K562 (cell line): ENCODE results near the gene SFTPA2. TPM values are rescaled to one million over a fixed set of nuclear protein-coding genes. Genes with fewer than 3 reads are reported as not detected.

Experiments used
- ATAC-seq: fragments of 200-7000 bp; cut with Tn5 transposase; 3 replicates; pipeline ENCODE4 v1.9.1; 2020; ENCODE audit warnings: moderate library complexity
- BruUV-seq: library from RNA; stranded (reverse); fragments of 400-500 nt; replicated peaks from 2 replicates; lab custom pipeline; 2021; lab: Mats Ljungman, UMichigan
- CTCF ChIA-PET: fragments of 300-600 bp; formaldehyde crosslinking; extraction: SDS; loops from one replicate; lab custom pipeline; 2021; ENCODE audit warnings: low intra/inter-chr PET ratio; lab: Yijun Ruan, JAX
- POLR2A ChIA-PET: fragments of 300-600, 350-650 bp; sonication (Branson Sonifier 250); formaldehyde crosslinking; extraction: SDS; loops from one replicate; lab custom pipeline; 2021; ENCODE audit warnings: antibody characterized with exemption, inconsistent platforms; lab: Yijun Ruan, JAX
- DNase-seq, 4 experiments: peaks; one replicate each; pipeline versions ENCODE4 v3.0.0 to v3.0.0-alpha.2; 2011 to 2018; ENCODE audit warnings: low spot score in 3 of 4, mixed read lengths in 3 of 4; ENCODE audit errors: extremely low read depth in 1 of 4
- FAIRE-seq: peaks from 2 replicates; lab custom pipeline; 2011; peaks lifted over from hg19 to GRCh38; lab: Jason Lieb, UNC
- H2AFZ ChIP-seq: 2 replicates; pipeline ENCODE4 v1.6.0; 2011; ENCODE audit warnings: low read depth, low read length, control low read depth, inconsistent platforms
- H3K27ac ChIP-seq: fragments of 200-600 bp; 3 replicates; pipeline ENCODE4 v1.8.0; 2011; ENCODE audit warnings: low read depth, mild to moderate bottlenecking, control low read depth, inconsistent platforms, low read length, moderate library complexity, mixed read lengths; ENCODE audit errors: extremely low read depth
- H3K27me3 ChIP-seq, 2 experiments: fragments of 300-600 bp in 1 of 2; 2 replicates in 1 of 2; 3 replicates in 1 of 2; pipeline versions ENCODE4 v1.6.0 to v1.8.0; 2011; ENCODE audit warnings: inconsistent platforms in 2 of 2, low read length in 2 of 2, mild to moderate bottlenecking in 1 of 2, mixed read lengths in 1 of 2, moderate library complexity in 1 of 2; ENCODE audit not compliant: control insufficient read depth in 2 of 2, insufficient read depth in 2 of 2
- H3K36me3 ChIP-seq: fragments of 300-600 bp; 3 replicates; pipeline ENCODE4 v1.8.0; 2011; ENCODE audit warnings: mild to moderate bottlenecking, low read length, inconsistent platforms; ENCODE audit not compliant: control insufficient read depth, insufficient read depth
- H3K4me1 ChIP-seq, 2 experiments: fragments of 200-600 bp in 1 of 2; replicated peaks in 1 of 2; 2 replicates in 1 of 2; 3 replicates in 1 of 2; pipeline versions ENCODE4 v1.5.1 to v1.8.0; 2011; ENCODE audit warnings: inconsistent platforms in 2 of 2, low read length in 2 of 2, mild to moderate bottlenecking in 1 of 2, mixed read lengths in 1 of 2, moderate library complexity in 1 of 2; ENCODE audit not compliant: control insufficient read depth in 2 of 2, insufficient read depth in 2 of 2
- H3K4me2 ChIP-seq: 2 replicates; pipeline ENCODE4 v1.6.1; 2011; ENCODE audit warnings: low read length, control low read depth, inconsistent platforms, mixed read lengths; ENCODE audit not compliant: insufficient read depth
- H3K4me3 ChIP-seq: fragments of 200-600 bp; sonication (generic), shearing (Covaris generic); 2 replicates; pipeline ENCODE4 v1.5.1; 2016; ENCODE audit warnings: control low read depth, inconsistent platforms
- H3K79me2 ChIP-seq: fragments of 200-600 bp; 3 replicates; pipeline ENCODE4 v1.8.0; 2011; ENCODE audit warnings: low read length, inconsistent platforms; ENCODE audit not compliant: control insufficient read depth, insufficient read depth
- H3K9ac ChIP-seq, 2 experiments: 2 replicates each; pipeline versions ENCODE4 v1.6.0 to v1.6.1; 2011; ENCODE audit warnings: low read depth in 2 of 2, low read length in 2 of 2, control low read depth in 1 of 2, inconsistent platforms in 1 of 2, mild to moderate bottlenecking in 1 of 2, mixed read lengths in 1 of 2; ENCODE audit not compliant: insufficient read depth in 1 of 2
- H3K9me1 ChIP-seq: one replicate; pipeline ENCODE4 v1.6.0; 2011; ENCODE audit warnings: inconsistent platforms, mild to moderate bottlenecking, low read length, moderate library complexity; ENCODE audit not compliant: control insufficient read depth, insufficient read depth
- H3K9me3 ChIP-seq: replicated peaks from 2 replicates; pipeline ENCODE4 v1.5.1; 2011; ENCODE audit warnings: low read depth, low read length, inconsistent platforms; ENCODE audit not compliant: control insufficient read depth, insufficient read depth
- H4K20me1 ChIP-seq: replicated peaks from 2 replicates; pipeline ENCODE4 v1.6.1; 2011; ENCODE audit warnings: low read length, inconsistent platforms, mixed read lengths; ENCODE audit not compliant: control insufficient read depth, insufficient read depth
- ARID1B ChIP-seq: fragments of 450-650 bp; IDR thresholded peaks from 2 replicates; pipeline ENCODE4 v1.6.1; 2016; ENCODE audit warnings: antibody characterized with exemption, mild to moderate bottlenecking, inconsistent platforms
- BMI1 ChIP-seq: fragments of 150-350 bp; IDR thresholded peaks from 2 replicates; pipeline ENCODE4 v1.6.1; 2014; ENCODE audit warnings: low read length
- CC2D1A ChIP-seq: fragments of 450-650 bp; IDR thresholded peaks from 2 replicates; pipeline ENCODE4 v1.6.1; 2017; ENCODE audit warnings: mild to moderate bottlenecking
- CSDE1 ChIP-seq, 2 experiments: fragments of 450-650 bp; IDR thresholded peaks; 2 replicates each; pipeline ENCODE4 v1.6.1; 2016; ENCODE audit warnings: mild to moderate bottlenecking in 1 of 2
- E2F4 ChIP-seq: sonication (generic); formaldehyde crosslinking; IDR thresholded peaks from 2 replicates; pipeline ENCODE4 v1.8.0; 2022; ENCODE audit warnings: mild to moderate bottlenecking, low read depth, missing genetic modification reagents
- EHMT2 ChIP-seq: fragments of 450-650 bp; IDR thresholded peaks from 2 replicates; pipeline ENCODE4 v1.6.1; 2018; ENCODE audit warnings: antibody characterized with exemption
- FOXA1 ChIP-seq: fragments of 450-650 bp; IDR thresholded peaks from 2 replicates; pipeline ENCODE4 v1.6.1; 2016; ENCODE audit warnings: mild to moderate bottlenecking, borderline replicate concordance
- GATA2 ChIP-seq: sonication (generic); formaldehyde crosslinking; IDR thresholded peaks from 2 replicates; pipeline ENCODE4 v1.4.0; 2020; ENCODE audit warnings: mild to moderate bottlenecking, missing genetic modification reagents
- GTF2A2 ChIP-seq: IDR thresholded peaks from 2 replicates; pipeline ENCODE4 v1.6.1; 2016; ENCODE audit warnings: mild to moderate bottlenecking, missing genetic modification characterization, missing compliant biosample characterization
- HDGF ChIP-seq: fragments of 450-650 bp; IDR thresholded peaks from 2 replicates; pipeline ENCODE4 v1.6.1; 2016
- MECOM ChIP-seq: fragments of 250-450 bp; sonication (Bioruptor Pico); IDR thresholded peaks from 2 replicates; pipeline ENCODE4 v1.8.0; 2022; ENCODE audit warnings: inconsistent platforms
- NCOA4 ChIP-seq: fragments of 450-650 bp; IDR thresholded peaks from 2 replicates; pipeline ENCODE4 v1.6.1; 2018; ENCODE audit warnings: mild to moderate bottlenecking; ENCODE audit not compliant: partially characterized antibody
- RAD21 ChIP-seq, 2 experiments: fragments of 250-450 bp in 1 of 2; fragments of 450-650 bp in 1 of 2; sonication (Bioruptor Pico) in 1 of 2; formaldehyde crosslinking in 1 of 2; IDR thresholded peaks in 1 of 2; conservative IDR thresholded peaks in 1 of 2; 2 replicates each; pipeline versions ENCODE4 v1.4.0 to v1.8.0; 2020 to 2022; ENCODE audit warnings: mild to moderate bottlenecking in 2 of 2, moderate library complexity in 1 of 2
- SIN3A ChIP-seq, 2 experiments: fragments of 150-350 bp in 1 of 2; IDR thresholded peaks; 2 replicates each; pipeline ENCODE4 v1.6.1; 2011 to 2016; ENCODE audit warnings: borderline replicate concordance in 2 of 2, low read depth in 2 of 2, low read length in 2 of 2, mild to moderate bottlenecking in 2 of 2, moderate library complexity in 2 of 2; ENCODE audit not compliant: control insufficient read depth in 1 of 2
- SIN3B ChIP-seq: fragments of 450-650 bp; IDR thresholded peaks from 2 replicates; pipeline ENCODE4 v1.6.1; 2017; ENCODE audit warnings: low read depth, mild to moderate bottlenecking, moderate library complexity
- SOX6 ChIP-seq: fragments of 450-650 bp; IDR thresholded peaks from 2 replicates; pipeline ENCODE4 v1.6.1; 2014; ENCODE audit warnings: mild to moderate bottlenecking
- SRSF1 ChIP-seq: fragments of 200-400 bp; formaldehyde crosslinking; IDR thresholded peaks from 2 replicates; pipeline ENCODE4 v1.6.1; 2017; ENCODE audit warnings: mild to moderate bottlenecking, low read depth, low read length, moderate library complexity
- ZNF23 ChIP-seq: fragments of 250-450 bp; sonication (Bioruptor Pico); IDR thresholded peaks from 2 replicates; pipeline ENCODE4 v1.4.0; 2020; ENCODE audit warnings: mild to moderate bottlenecking
- WGBS: fragments of 100-300 bp; shearing (Covaris generic); methylation state at CpG from one replicate; pipeline ENCODE4 v1.1.6; 2016; ENCODE audit warnings: low coverage, mixed read lengths; ENCODE audit not compliant: insufficient coverage; ENCODE audit errors: missing lambda C conversion rate; 5-methylcytosine and 5-hydroxymethylcytosine counted together
- in situ Hi-C: fragments of 300-500 bp; cut with MboI; formaldehyde crosslinking; loops from 4 replicates; pipeline ENCODE4 v1.15.0; 2018; ENCODE audit warnings: inconsistent platforms, mixed read lengths
- intact Hi-C: fragments of 100-400 bp; cut with micrococcal nuclease; formaldehyde crosslinking; loops from 2 replicates; pipeline ENCODE4 v1.14.2; 2022
- polyA plus RNA-seq, 8 experiments: library from polyadenylated mRNA; depleted of rRNA in 4 of 8; stranded (reverse) in 5 of 8; unstranded in 3 of 8; fragments of >200 nt; fragmentation: Nextera tagmentation in 2 of 8; fragmentation: Illumina TruSeq in 1 of 8; extraction: Ambion mirVana in 2 of 8; extraction: Trizol in 1 of 8; gene quantifications; 2 replicates each; pipeline versions ENCODE4 v1.2.1 to v1.2.3, GENCODE V29; 2011 to 2014; ENCODE audit warnings: inconsistent platforms in 1 of 8, missing spikeins in 1 of 8
- total RNA-seq, 7 experiments: library from RNA; depleted of rRNA in 6 of 7; stranded (reverse); fragments of >200 nt in 6 of 7; fragmentation: Illumina TruSeq in 2 of 7; extraction: Trizol in 2 of 7; gene quantifications; 2 replicates each; pipeline versions ENCODE4 v1.2.1 to v1.2.3, GENCODE V29; 2011 to 2021; ENCODE audit warnings: low replicate concordance in 1 of 7
- TF ChIP-seq, protein P1 (sequence below): fragments of 150-350 bp; IDR thresholded peaks from 2 replicates; pipeline ENCODE4 v1.6.1; 2014; ENCODE audit warnings: low read depth, mild to moderate bottlenecking, low read length, borderline replicate concordance
- TF ChIP-seq, protein P2 (sequence below), 2 experiments: fragments of 450-650 bp in 1 of 2; sonication (generic) in 1 of 2; formaldehyde crosslinking; conservative IDR thresholded peaks; 2 replicates each; pipeline versions ENCODE4 v1.4.0 to v1.8.1; 2020 to 2022; ENCODE audit warnings: mild to moderate bottlenecking in 1 of 2, missing genetic modification reagents in 1 of 2

SFTPA2 gene
- total and polyA plus RNA-seq, 9 of the 15 experiments (the other 6 are each of a cell fraction or from before 2014, with no cell fraction given), result 4.1 TPM; not detected in 8

DNA sequence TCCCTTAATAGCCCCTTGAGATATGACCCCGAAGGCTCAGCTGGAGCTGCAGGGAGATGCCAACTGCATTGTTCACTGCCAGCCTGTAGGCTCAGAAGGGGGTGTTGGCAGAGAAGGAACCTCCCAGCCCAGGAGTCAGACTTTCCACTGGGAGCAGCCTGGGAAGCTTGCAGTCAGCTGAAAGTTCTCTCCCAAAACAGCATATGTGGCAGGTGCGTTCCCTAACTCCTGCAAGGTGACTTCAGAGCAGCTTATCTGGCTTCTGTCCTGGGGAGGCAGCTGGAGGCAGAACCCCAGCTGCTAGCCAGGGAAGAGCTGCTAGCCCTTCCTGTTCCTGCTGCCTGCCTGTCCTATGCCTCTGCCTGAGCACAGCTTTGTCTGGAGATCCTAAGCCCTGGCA is 8.1 kb downstream of the SFTPA2 start (continued):
- TF ChIP-seq, protein P1, sequence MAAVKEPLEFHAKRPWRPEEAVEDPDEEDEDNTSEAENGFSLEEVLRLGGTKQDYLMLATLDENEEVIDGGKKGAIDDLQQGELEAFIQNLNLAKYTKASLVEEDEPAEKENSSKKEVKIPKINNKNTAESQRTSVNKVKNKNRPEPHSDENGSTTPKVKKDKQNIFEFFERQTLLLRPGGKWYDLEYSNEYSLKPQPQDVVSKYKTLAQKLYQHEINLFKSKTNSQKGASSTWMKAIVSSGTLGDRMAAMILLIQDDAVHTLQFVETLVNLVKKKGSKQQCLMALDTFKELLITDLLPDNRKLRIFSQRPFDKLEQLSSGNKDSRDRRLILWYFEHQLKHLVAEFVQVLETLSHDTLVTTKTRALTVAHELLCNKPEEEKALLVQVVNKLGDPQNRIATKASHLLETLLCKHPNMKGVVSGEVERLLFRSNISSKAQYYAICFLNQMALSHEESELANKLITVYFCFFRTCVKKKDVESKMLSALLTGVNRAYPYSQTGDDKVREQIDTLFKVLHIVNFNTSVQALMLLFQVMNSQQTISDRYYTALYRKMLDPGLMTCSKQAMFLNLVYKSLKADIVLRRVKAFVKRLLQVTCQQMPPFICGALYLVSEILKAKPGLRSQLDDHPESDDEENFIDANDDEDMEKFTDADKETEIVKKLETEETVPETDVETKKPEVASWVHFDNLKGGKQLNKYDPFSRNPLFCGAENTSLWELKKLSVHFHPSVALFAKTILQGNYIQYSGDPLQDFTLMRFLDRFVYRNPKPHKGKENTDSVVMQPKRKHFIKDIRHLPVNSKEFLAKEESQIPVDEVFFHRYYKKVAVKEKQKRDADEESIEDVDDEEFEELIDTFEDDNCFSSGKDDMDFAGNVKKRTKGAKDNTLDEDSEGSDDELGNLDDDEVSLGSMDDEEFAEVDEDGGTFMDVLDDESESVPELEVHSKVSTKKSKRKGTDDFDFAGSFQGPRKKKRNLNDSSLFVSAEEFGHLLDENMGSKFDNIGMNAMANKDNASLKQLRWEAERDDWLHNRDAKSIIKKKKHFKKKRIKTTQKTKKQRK, result no peak
- no peak for TF ChIP-seq E2F4
- no peak for TF ChIP-seq GATA2 (CRISPR knock-in tag)
- no peak for TF ChIP-seq MECOM
- TF ChIP-seq SIN3B, result no peak
- no peak for TF ChIP-seq HDGF
- TF ChIP-seq, all 486 proteins: peak for 0

GRCh38 chr10:79547973-79548372 is 12.2 kb downstream of the SFTPA2 start:
- Histone ChIP-seq H3K4me3 (no peak overlapping the region), H2AFZ (no peak overlapping the region), H3K9ac (no peak overlapping the region), H3K9me3 (no peaks in the 10 kb centered on the region), H3K9me1 (no peaks in the 10 kb centered on the region), H3K27me3 (peaks cover 6 to 22% of the 10 kb centered on the region in 2 experiments; a peak in 4 of 5 replicates), H3K27ac (no peak overlapping the region), H3K79me2 (no peaks in the 10 kb centered on the region), H4K20me1 (no peaks in the 10 kb centered on the region), H3K4me2 (no peak overlapping the region), H3K36me3 (no peaks in the 10 kb centered on the region), H3K4me1 (no peaks in the 10 kb centered on the region)
- DNase-seq (no peak), FAIRE-seq (peak; percentile 19), ATAC-seq (no peak)
- in situ Hi-C loops (loop anchor here (10.0 kb wide), 1 partner anchor 577 kb away; no protein-coding TSS in a partner anchor), intact Hi-C loops (no loop called here)
- POLR2A ChIA-PET, result no interaction called here
- CTCF ChIA-PET, result no interaction called here
- BruUV-seq, result no TSS peak
- 1% methylated on average over 3 of the region's 3 CpGs for WGBS
- TF ChIP-seq BMI1 (no peak), SRSF1 (no peak), RAD21 (CRISPR knock-in tag; conservative IDR thresholded peaks at IDR 0.05 in 1 of 2, IDR thresholded peaks at IDR 0.05 in 1 of 2) (no peak), FOXA1 (no peak), SOX6 (no peak), NCOA4 (no peak), EHMT2 (no peak), ARID1B (no peak), ZNF23 (CRISPR knock-in tag) (no peak), GTF2A2 (tag) (no peak), CSDE1 (IDR thresholded peaks at IDR 0.05) (no peak), CC2D1A (no peak), SIN3A (IDR thresholded peaks at IDR 0.05; ENCODE audit: borderline replicate concordance in 2 of 2, control insufficient read depth in 1 of 2, low read depth in 2 of 2, low read length in 2 of 2) (no peak)
- TF ChIP-seq, protein P2, sequence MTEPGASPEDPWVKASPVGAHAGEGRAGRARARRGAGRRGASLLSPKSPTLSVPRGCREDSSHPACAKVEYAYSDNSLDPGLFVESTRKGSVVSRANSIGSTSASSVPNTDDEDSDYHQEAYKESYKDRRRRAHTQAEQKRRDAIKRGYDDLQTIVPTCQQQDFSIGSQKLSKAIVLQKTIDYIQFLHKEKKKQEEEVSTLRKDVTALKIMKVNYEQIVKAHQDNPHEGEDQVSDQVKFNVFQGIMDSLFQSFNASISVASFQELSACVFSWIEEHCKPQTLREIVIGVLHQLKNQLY (CRISPR knock-in tag; conservative IDR thresholded peaks at IDR 0.05), result no peak
